AG10803 (cell line): Measurements from ENCODE around the gene KRT79.

Source experiments
- DNase-seq: peaks from one replicate; pipeline ENCODE4 v3.0.0; 2010; ENCODE audit warnings: low read depth
- H3K4me3 ChIP-seq: 2 replicates; pipeline ENCODE4 v1.5.1; 2011; ENCODE audit warnings: mild to moderate bottlenecking, low read length, control low read depth
- CTCF ChIP-seq: conservative IDR thresholded peaks from 2 replicates; pipeline ENCODE4 v1.5.1; 2011; ENCODE audit warnings: mild to moderate bottlenecking, low read length, control low read depth, inconsistent platforms

Gene KRT79

GRCh38 chr12:52821071-52821730 is 12.9 kb downstream of the KRT79 start:
- no peak for DNase-seq
- no peak for TF ChIP-seq CTCF
- H3K4me3 ChIP-seq: no peak overlapping the region

GRCh38 chr12:52820521-52820920 is 13.6 kb downstream of the KRT79 start:
- no peak for DNase-seq
- no peak overlapping the region for H3K4me3 ChIP-seq
- TF ChIP-seq CTCF: no peak

- H3K4me3 ChIP-seq: no peak overlapping the region
- TF ChIP-seq CTCF: no peak
- no peak for DNase-seq
Measured at GRCh38 chr12:52819731-52820510, 14.2 kb downstream of the KRT79 start.

GRCh38 chr12:52818887-52819420 is 15.2 kb downstream of the KRT79 start:
- no peak overlapping the region for H3K4me3 ChIP-seq
- no peak for TF ChIP-seq CTCF
- no peak for DNase-seq

GRCh38 chr12:52818388-52818787 is 15.7 kb downstream of the KRT79 start:
- no peak for TF ChIP-seq CTCF
- no peak for DNase-seq

GRCh38 chr12:52817699-52818238 is 16.3 kb downstream of the KRT79 start:
- DNase-seq: no peak
- no peak overlapping the region for H3K4me3 ChIP-seq
- TF ChIP-seq CTCF: no peak

More at GRCh38 chr12:52818388-52818787, 15.7 kb downstream of the KRT79 start:
- H3K4me3 ChIP-seq: no peak overlapping the region
